Inflammatory macrophage (primary cell): ENCODE data around the gene SLC18A3.

Experiments used
- DNase-seq, 2 donors: peaks; one replicate each; pipeline ENCODE4 v3.0.0-alpha.2; 2020 to 2022

The SLC18A3 gene

DNA sequence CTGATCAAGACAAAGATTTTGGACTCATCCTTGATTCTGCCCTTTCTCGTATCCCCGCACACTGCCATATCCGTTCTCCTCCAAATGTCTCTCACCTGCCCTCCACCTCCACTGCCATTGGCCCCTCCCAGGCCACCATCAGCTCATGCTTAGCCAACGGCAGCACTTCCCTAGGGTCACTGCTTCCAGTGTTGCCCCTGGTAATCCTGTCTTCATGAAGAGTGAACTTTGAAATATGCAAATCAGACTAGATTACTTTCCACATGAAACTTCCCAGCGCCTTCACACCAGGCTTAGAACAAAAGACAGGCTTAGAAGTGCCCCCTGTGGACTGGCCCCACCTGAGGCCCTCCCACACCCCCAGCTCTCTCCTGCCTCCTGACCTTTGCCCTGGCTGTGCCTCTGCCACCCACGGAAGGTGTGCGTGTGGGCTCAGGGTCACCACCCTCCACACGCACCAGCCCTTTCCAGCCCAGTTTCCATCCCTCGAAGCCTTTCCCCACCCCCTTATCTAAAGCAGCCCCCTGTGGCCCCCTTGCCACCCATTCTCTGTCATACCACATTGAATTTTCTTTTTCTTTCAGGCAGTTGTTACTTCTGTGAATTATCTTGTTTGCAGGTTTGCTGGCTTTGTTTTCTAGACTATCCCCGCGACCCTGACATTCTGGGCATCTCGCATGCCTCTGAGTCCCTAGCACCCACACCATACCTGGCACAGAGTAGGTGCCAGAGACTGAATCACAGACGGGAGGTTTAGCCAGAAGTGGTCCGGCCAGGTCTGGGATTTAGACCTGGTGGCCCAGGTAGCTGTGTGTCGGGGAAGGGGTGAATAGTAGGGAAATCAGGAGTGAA, 42.5 kb downstream of the SLC18A3 start:
- no peak for DNase-seq

DNA sequence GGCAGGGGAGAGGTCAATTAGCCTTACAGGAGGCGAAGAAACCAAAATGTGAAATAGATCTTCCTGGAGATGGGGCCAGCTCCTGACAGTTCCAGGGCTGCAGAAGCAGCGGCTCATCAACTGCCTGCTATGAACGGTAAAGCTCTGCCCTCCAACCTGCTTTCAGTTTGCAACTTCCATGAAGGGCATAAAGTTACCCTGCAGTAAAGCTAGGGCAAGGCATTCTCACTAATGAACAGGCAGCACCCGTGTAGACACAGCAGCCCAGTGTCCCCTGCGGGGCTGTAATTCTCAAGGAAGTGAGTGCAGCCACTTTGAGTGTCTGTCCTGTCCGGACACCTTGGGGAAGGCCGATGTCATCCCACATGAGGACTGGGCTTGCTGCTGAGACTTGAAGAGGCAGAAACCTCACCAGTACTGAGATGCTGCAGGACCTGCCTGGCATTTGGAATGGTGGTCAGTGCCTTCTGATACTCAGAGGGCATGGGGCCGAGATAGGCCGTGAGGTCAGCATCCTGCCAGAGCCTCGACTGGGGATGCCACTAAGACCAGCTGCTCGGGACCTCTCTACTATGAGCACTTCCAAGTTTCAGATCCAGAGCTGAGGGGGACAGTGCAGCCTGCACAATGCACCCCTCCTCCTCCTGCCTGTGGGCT, 43.3 kb downstream of the SLC18A3 start:
- DNase-seq: no peak

DNA sequence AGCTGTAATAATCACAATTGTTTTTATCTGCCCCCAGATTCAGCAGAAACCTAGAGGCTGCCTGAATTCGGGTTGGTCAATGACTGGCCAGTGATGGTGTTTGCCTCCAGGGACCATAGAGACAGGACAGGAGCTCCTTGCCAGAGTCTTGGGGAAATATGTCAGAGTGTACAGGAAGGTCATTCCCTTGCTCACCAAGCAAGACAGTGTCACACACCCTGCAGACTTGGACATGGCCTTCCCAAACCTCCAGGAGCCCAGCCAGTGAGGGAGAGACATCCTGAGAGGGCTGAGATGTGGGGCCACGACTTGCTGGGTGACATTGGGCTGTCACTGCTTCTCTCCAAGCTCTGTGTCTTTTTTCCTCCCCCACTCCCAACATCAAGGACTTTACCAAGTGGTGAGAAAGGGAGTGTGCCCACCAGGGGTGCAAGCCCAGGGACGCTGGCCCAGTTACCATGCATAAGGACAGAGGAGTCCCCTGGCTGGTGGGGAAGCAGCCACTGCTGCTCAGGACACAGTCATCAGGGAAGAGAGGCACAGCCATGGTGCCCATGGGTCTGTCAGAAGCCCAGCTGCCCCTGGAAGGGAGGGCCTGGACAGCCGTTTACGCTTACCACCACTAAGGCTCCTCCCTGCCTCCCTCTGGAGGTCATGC, 44.1 kb downstream of the SLC18A3 start:
- DNase-seq: no peak

DNA sequence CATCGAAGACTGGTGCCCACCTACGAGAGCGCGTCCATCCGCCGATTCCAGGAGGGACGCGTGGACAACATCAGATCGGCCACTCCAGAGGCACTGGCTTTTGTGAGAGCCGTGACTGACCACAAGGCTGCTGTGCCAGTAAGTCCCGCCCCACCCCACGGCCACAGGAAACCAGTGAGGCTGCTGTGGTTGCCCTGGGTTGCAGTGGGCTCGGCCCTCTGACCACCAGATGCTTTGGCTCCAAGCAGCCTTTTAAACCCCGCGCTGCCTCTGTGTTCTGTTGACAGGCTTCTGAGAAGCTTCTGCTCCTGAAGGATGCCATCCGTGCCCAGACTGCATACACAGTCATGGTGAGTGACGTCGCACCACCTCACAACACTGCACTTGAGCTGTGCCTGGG, 45.0 kb downstream of the SLC18A3 start:
- no peak for DNase-seq

DNA sequence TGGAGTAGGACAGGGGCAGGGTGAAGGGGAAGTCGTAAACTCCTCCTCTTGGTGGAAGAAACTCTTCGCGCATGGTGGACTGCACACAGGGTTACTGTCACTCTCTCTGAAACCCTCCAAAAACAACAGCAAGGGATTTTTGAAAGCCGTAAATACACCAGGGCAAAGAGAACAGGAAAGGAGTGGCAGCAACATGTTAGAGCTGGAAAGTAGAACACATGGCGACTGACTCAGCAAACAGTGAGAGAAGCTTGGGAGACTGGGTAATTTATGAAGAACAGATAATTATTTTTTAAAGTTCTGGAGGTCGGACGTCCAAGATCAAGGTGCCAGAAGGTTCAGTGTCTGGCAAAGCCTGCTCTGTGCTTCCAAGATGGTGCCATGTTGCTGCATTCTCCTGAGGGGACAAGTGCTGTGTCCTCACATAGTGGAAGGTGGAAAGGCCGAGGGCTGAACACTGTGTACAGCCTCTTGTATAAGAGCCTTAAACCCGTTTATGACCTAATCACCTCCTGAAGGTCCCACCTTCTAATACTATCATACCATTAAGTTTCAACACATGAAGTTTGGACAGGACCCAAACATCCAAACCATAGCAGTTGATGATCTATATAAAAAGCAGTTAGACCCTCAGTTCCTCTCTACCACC, 46.9 kb downstream of the SLC18A3 start:
- no peak for DNase-seq

DNA sequence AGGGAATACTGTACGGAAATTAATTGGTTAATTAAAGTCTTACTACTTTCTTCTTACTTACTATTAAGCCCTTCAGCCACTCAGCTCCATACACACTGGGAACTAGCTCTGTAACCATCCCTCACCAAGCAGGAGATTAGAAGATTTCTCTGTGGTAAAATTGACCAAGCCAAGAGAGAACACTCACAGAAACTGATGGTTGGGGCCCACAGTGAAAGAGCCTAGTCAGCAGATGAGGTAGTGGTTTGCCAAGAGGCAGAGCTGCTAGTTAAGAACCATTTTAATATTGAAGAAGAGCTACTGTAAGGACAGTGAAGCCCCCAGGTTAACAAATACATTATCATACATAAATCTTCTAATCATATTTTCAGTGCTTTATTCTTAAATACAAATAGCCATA, 47.5 kb downstream of the SLC18A3 start:
- no peak for DNase-seq

DNA sequence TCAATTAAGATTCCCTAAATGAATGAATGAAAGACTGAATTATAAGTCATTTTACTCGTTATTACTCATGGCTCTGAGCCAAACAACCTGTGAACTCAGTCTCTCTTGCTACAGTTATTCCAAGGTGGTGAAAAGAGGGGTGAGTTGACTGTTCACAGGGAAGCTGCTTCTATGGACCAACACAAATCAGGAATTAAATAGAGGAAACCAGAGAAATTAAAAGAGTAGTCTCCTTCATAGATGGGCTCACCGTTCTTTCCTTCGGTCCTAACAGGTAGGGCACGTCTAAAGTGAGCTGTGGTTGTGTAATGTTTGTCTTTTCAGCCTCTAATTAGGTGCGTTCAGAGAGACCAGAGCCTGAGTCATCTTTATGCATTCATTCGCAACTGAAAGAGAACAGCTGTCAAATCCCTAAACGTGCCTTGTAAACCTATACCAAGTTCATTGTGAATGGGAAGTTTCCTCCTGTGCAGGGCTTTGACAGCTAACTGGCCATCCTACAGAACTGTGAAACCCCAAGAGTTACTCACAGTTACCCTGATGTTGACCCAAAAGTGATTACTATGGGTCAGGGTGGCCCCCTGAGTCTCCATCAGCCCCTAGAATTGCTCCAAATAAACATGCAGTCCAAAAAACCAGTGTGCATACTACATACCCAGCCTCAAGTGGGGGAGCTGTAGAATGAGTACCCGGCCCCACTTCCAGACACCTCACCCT, 51.2 kb downstream of the SLC18A3 start:
- no peak for DNase-seq
